GM12878 (cell line): Measurements from ENCODE around the gene DEPDC1. TPM values are rescaled to one million over a fixed set of nuclear protein-coding genes. Genes with fewer than 3 reads are reported as not detected.

Experiments
- ATAC-seq: fragments of 200-7000 bp; cut with Tn5 transposase; 3 replicates; pipeline ENCODE4 v1.9.1; 2020; ENCODE audit warnings: mild to moderate bottlenecking, moderate library complexity
- BruUV-seq: library from RNA; stranded (reverse); fragments of 400-500 nt; replicated peaks from 2 replicates; lab custom pipeline; 2021; lab: Mats Ljungman, UMichigan
- CTCF ChIA-PET: fragments of 300-600 bp; sonication (Branson Sonifier 250); formaldehyde crosslinking; extraction: SDS; loops from one replicate; lab custom pipeline; 2021; ENCODE audit warnings: inconsistent platforms; lab: Yijun Ruan, JAX
- POLR2A ChIA-PET: fragments of 350-600 bp; formaldehyde crosslinking; extraction: SDS; loops from one replicate; lab custom pipeline; 2021; ENCODE audit warnings: inconsistent platforms; lab: Charles Lee
- RAD21 ChIA-PET: fragments of 300-600 bp; sonication (Branson Sonifier 250); formaldehyde crosslinking; loops from one replicate; lab custom pipeline; 2023; ENCODE audit warnings: antibody characterized with exemption; ENCODE audit not compliant: unreplicated experiment; lab: Charles Lee
- SMC1A ChIA-PET: fragments of 300-600 bp; sonication (Branson Sonifier 250); formaldehyde crosslinking; loops from one replicate; lab custom pipeline; 2023; ENCODE audit not compliant: unreplicated experiment, uncharacterized antibody; lab: Charles Lee
- DNase-seq: peaks from one replicate; pipeline ENCODE4 v3.0.0-alpha.2; 2011; ENCODE audit warnings: low read depth, low spot score
- FAIRE-seq: peaks from 3 replicates; lab custom pipeline; 2011; peaks lifted over from hg19 to GRCh38; lab: Jason Lieb, UNC
- H2AFZ ChIP-seq: 2 replicates; pipeline ENCODE4 v1.6.0; 2011; ENCODE audit warnings: low read depth, low read length, control low read depth; ENCODE audit not compliant: control insufficient read depth
- H3K27ac ChIP-seq: 2 replicates; pipeline ENCODE4 v1.5.1; 2011; ENCODE audit warnings: control low read depth; ENCODE audit not compliant: control insufficient read depth, insufficient read depth
- H3K27me3 ChIP-seq, 2 experiments: replicated peaks in 1 of 2; 2 replicates each; pipeline versions ENCODE4 v1.6.0 to v1.6.1; 2011; ENCODE audit warnings: low read length in 1 of 2; ENCODE audit not compliant: control insufficient read depth in 2 of 2, insufficient read depth in 2 of 2
- H3K36me3 ChIP-seq, 2 experiments: 2 replicates each; pipeline ENCODE4 v1.5.1; 2011; ENCODE audit warnings: low read length in 1 of 2; ENCODE audit not compliant: control insufficient read depth in 2 of 2, insufficient read depth in 2 of 2
- H3K4me1 ChIP-seq: 2 replicates; pipeline ENCODE4 v1.6.1; 2011; ENCODE audit warnings: mild to moderate bottlenecking, low read length, moderate library complexity, mixed read lengths; ENCODE audit not compliant: control insufficient read depth, insufficient read depth
- H3K4me2 ChIP-seq: 2 replicates; pipeline ENCODE4 v1.6.0; 2011; ENCODE audit warnings: control low read depth; ENCODE audit not compliant: control insufficient read depth, insufficient read depth
- H3K4me3 ChIP-seq: fragments of 200-600 bp; sonication (generic); 2 replicates; pipeline ENCODE4 v1.5.1; 2016
- H3K79me2 ChIP-seq: 2 replicates; pipeline ENCODE4 v1.6.0; 2011; ENCODE audit warnings: low read length; ENCODE audit not compliant: control insufficient read depth, insufficient read depth
- H3K9ac ChIP-seq: 2 replicates; pipeline ENCODE4 v1.8.0; 2011; ENCODE audit warnings: low read length, control low read depth, mixed read lengths; ENCODE audit not compliant: control insufficient read depth, insufficient read depth
- H3K9me3 ChIP-seq: replicated peaks from 3 replicates; pipeline ENCODE4 v1.5.1; 2011; ENCODE audit warnings: mild to moderate bottlenecking, low read length; ENCODE audit not compliant: control insufficient read depth, insufficient read depth
- H4K20me1 ChIP-seq: 2 replicates; pipeline ENCODE4 v1.6.0; 2011; ENCODE audit not compliant: control insufficient read depth, insufficient read depth
- ATF3 ChIP-seq: IDR thresholded peaks from 2 replicates; pipeline ENCODE4 v1.6.1; 2011; ENCODE audit warnings: low read depth, mild to moderate bottlenecking, low read length, moderate library complexity, borderline replicate concordance; ENCODE audit errors: extremely low read depth
- BCL3 ChIP-seq: IDR thresholded peaks from 2 replicates; pipeline ENCODE4 v1.6.1; 2011; ENCODE audit warnings: borderline replicate concordance, low read depth, mild to moderate bottlenecking, moderate library complexity, low read length; ENCODE audit not compliant: insufficient read depth, poor library complexity, severe bottlenecking
- DPF2 ChIP-seq: fragments of 450-650 bp; IDR thresholded peaks from 2 replicates; pipeline ENCODE4 v1.6.1; 2017; ENCODE audit warnings: mild to moderate bottlenecking
- E4F1 ChIP-seq: fragments of 450-650 bp; IDR thresholded peaks from 2 replicates; pipeline ENCODE4 v1.6.1; 2018; ENCODE audit warnings: borderline replicate concordance, mild to moderate bottlenecking; ENCODE audit not compliant: partially characterized antibody
- EED ChIP-seq: sonication (generic); IDR thresholded peaks from 2 replicates; pipeline ENCODE4 v1.6.1; 2016; ENCODE audit warnings: antibody characterized with exemption, low read depth
- EP300 ChIP-seq, 2 experiments: fragments of 150-350 bp in 1 of 2; IDR thresholded peaks; 2 replicates each; pipeline ENCODE4 v1.6.1; 2011 to 2012; ENCODE audit warnings: low read depth in 2 of 2, low read length in 2 of 2, borderline replicate concordance in 1 of 2, improper control_type of control experiment in 1 of 2, inconsistent platforms in 1 of 2; ENCODE audit not compliant: control insufficient read depth in 1 of 2
- POLR2AphosphoS5 ChIP-seq: IDR thresholded peaks from 2 replicates; pipeline ENCODE4 v1.6.1; 2011; ENCODE audit warnings: mild to moderate bottlenecking, low read length, inconsistent platforms
- RAD21 ChIP-seq: IDR thresholded peaks from 2 replicates; pipeline ENCODE4 v1.6.1; 2011; ENCODE audit warnings: mild to moderate bottlenecking, low read depth, low read length, moderate library complexity; ENCODE audit not compliant: insufficient read depth
- RBBP5 ChIP-seq: fragments of 200-600 bp; sonication (generic); conservative IDR thresholded peaks from 2 replicates; pipeline ENCODE4 v1.6.1; 2016
- SMAD5 ChIP-seq: IDR thresholded peaks from 2 replicates; pipeline ENCODE4 v1.6.1; 2016; ENCODE audit warnings: antibody characterized with exemption, low read depth
- SMC3 ChIP-seq: IDR thresholded peaks from 2 replicates; pipeline ENCODE4 v1.6.1; 2011; ENCODE audit warnings: low read length, improper control_type of control experiment, borderline replicate concordance
- SREBF2 ChIP-seq: IDR thresholded peaks from 2 replicates; pipeline ENCODE4 v1.6.1; 2012; ENCODE audit warnings: mild to moderate bottlenecking, low read length
- STAT1 ChIP-seq: fragments of 450-650 bp; conservative IDR thresholded peaks from 2 replicates; pipeline ENCODE4 v1.6.1; 2014; ENCODE audit warnings: antibody characterized with exemption, mild to moderate bottlenecking
- TCF7 ChIP-seq: IDR thresholded peaks from 2 replicates; pipeline ENCODE4 v1.6.1; 2014; ENCODE audit warnings: antibody characterized with exemption, borderline replicate concordance
- WGBS: methylation state at CpG from one replicate; pipeline ENCODE4 v1.1.6; 2016; ENCODE audit warnings: low lambda C conversion rate; ENCODE audit not compliant: insufficient replicate concordance, insufficient coverage; ENCODE audit errors: missing lambda C conversion rate; 5-methylcytosine and 5-hydroxymethylcytosine counted together
- in situ Hi-C: fragments of 300-500 bp; cut with MboI; formaldehyde crosslinking; loops from 9 replicates; pipeline ENCODE4 v1.14.3; 2018; ENCODE audit warnings: mixed read lengths
- intact Hi-C: fragments of 100-400 bp; cut with micrococcal nuclease; formaldehyde crosslinking; loops from one replicate; pipeline ENCODE4 v1.14.2; 2022; ENCODE audit not compliant: unreplicated experiment
- polyA plus RNA-seq, 11 experiments: library from polyadenylated mRNA; depleted of rRNA in 4 of 11; unstranded in 6 of 11; stranded (reverse) in 5 of 11; fragments of >200 nt; fragmentation: Nextera tagmentation in 4 of 11; fragmentation: Illumina TruSeq in 1 of 11; extraction: Ambion mirVana in 4 of 11; extraction: Trizol in 1 of 11; gene quantifications; 1 replicate in 1 of 11; 2 replicates in 10 of 11; pipeline versions ENCODE4 v1.2.1 to v1.2.3, GENCODE V29; 2011 to 2016; ENCODE audit warnings: inconsistent platforms in 2 of 11, missing spikeins in 2 of 11, low read depth in 1 of 11
- total RNA-seq, 4 experiments: library from RNA; depleted of rRNA in 3 of 4; stranded (reverse); fragments of >200 nt in 3 of 4; fragmentation: Illumina TruSeq in 1 of 4; extraction: Trizol in 1 of 4; gene quantifications; 2 replicates each; pipeline versions ENCODE4 v1.2.1 to v1.2.3, GENCODE V29; 2013 to 2021

DEPDC1 gene
- total and polyA plus RNA-seq, 10 of the 15 experiments (the other 5 are each of a cell fraction or from before 2014, with no cell fraction given) = 6.9 to 36.5 (median 17.6) TPM

DNA sequence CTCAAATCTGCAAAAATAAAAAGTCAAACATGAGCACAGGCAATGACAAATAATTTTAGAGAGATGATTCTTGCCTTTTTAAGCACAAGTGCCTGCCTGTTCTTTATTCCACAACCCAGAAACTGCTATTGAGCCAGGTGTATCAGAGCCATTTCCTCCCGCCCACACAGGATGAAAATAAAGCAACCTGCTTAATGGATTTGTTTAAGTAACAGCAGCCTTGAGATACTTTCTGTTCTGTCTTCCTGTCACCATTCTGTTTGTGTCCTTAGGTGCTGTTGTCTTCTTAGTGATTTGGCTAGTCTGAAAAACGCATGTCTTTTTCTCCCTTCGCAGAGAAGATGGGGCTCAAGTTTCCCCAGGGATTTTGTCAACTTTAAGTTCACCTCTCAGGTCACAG is 58.6 kb downstream of the DEPDC1 start:
- 20% methylated on average over 3 of the region's 3 CpGs for WGBS
- no peaks in the 10 kb centered on the region for H3K9me3 ChIP-seq
- no TSS peak for BruUV-seq
- SMC1A ChIA-PET = no interaction called here
- intact Hi-C loops = no loop called here
- H3K36me3 ChIP-seq = no peaks in the 10 kb centered on the region
- in situ Hi-C loops = no loop called here
- no peaks in the 10 kb centered on the region for H3K79me2 ChIP-seq
- CTCF ChIA-PET = no interaction called here
- no peak for FAIRE-seq
- no peak overlapping the region for H3K4me3 ChIP-seq
- no peaks in the 10 kb centered on the region for H4K20me1 ChIP-seq
- RAD21 ChIA-PET = no interaction called here
- no peak overlapping the region for H3K27ac ChIP-seq
- H3K9ac ChIP-seq = no peak overlapping the region
- no peak overlapping the region for H2AFZ ChIP-seq
- no peaks in the 10 kb centered on the region; a peak in 1 of 4 replicates for H3K27me3 ChIP-seq
- TF ChIP-seq SMAD5 = no peak
- no peak for TF ChIP-seq EP300 (IDR thresholded peaks at IDR 0.05; ENCODE audit: borderline replicate concordance in 1 of 2, control insufficient read depth in 1 of 2, low read depth in 2 of 2, low read length in 2 of 2)
- no peak for TF ChIP-seq RAD21
- no peak for TF ChIP-seq ATF3
- TF ChIP-seq STAT1 = no peak
- TF ChIP-seq E4F1 = no peak
- no peak for TF ChIP-seq RBBP5
- no peak for TF ChIP-seq POLR2AphosphoS5
- no peak for TF ChIP-seq SREBF2
- TF ChIP-seq DPF2 = no peak
- no peak for TF ChIP-seq EED
- no peak for TF ChIP-seq TCF7
- no peak for TF ChIP-seq SMC3
- no peak for TF ChIP-seq BCL3
- no peak for DNase-seq
- H3K4me1 ChIP-seq = no peaks in the 10 kb centered on the region
- no peak for ATAC-seq
- H3K4me2 ChIP-seq = no peak overlapping the region
- POLR2A ChIA-PET = no interaction called here
